ENCODE results near the gene SPHK2.
A peak's percentile ranks its signal among the peaks of the same experiment; 100 is the strongest.

SPHK2 gene

DNA sequence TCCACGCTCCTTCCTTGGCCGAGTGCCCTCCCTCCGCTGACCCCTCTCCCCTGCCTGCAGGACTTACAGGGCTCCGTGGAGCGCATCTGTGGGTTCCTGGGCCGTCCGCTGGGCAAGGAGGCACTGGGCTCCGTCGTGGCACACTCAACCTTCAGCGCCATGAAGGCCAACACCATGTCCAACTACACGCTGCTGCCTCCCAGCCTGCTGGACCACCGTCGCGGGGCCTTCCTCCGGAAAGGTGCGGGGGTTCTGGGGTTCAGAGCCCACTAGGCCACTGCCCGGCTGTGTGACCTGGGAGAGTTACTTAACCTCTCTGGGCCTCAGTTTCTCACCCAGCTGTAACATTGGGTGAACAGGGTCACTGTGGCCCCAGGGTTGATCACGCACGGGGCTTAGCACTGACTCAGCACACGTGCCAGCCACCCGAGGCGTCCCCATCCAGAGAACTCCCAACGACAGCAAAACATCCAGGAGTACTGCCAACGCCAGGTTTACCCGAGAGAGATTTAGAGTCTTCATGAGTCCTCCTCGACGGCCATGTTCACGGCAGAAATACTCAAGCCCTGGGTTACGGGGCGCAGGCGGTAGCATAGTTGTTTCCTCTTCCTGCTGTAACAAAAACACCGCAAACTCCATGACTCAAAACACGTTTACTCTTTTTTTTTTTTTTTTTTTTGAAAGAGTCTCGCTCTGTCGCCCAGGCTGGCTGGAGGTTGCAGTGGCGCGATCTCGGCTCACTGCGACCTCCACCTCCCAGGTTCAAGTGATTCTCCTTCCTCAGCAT, 22.4 kb upstream of the SPHK2 start:
- H3K4me1 Mint-ChIP-seq, result peaks cover 25% of the 10 kb centered on the region
- DNase-seq (ENCODE audit: low spot score in 2 of 2) (no peak), ATAC-seq (peak; percentile 88)
- peaks cover 37% of the 10 kb centered on the region for H3K36me3 Mint-ChIP-seq
- H3K27ac Mint-ChIP-seq, result peak overlapping the region; percentile 91
- no peaks in the 10 kb centered on the region for H3K9me3 Mint-ChIP-seq
- peak overlapping the region; percentile 73 for H3K4me3 Mint-ChIP-seq

DNA sequence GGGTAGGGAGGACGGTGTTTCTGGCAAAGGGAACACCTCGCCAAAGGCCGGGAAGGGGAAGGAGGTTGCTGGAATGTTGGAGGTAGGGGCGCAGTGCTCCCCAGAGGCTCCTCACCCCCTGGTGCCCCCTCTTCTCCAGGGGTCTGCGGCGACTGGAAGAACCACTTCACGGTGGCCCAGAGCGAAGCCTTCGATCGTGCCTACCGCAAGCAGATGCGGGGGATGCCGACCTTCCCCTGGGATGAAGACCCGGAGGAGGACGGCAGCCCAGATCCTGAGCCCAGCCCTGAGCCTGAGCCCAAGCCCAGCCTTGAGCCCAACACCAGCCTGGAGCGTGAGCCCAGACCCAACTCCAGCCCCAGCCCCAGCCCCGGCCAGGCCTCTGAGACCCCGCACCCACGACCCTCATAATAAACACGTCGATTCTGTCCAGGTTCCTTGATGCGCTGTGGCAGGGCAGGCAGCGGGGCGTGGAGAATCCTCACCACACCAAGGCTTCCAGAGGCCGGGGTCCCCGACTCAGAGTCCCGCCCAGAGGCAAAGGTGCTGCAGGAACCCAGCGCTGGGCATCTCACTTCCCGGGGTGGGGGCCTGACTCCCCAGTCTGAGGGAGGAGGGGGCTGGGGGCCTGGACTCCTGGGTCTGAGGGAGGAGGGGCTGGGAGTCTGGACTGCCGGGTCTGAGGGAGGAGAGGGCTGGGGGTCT, 20.2 kb upstream of the SPHK2 start:
- peaks cover 24% of the 10 kb centered on the region for H3K36me3 Mint-ChIP-seq
- no peaks in the 10 kb centered on the region for H3K9me3 Mint-ChIP-seq
- peak overlapping the region; percentile 56 for H3K27ac Mint-ChIP-seq
- peaks cover 12% of the 10 kb centered on the region for H3K4me1 Mint-ChIP-seq
- no peak overlapping the region for H3K4me3 Mint-ChIP-seq
- DNase-seq (ENCODE audit: low spot score in 2 of 2) (no peak), ATAC-seq (no peak)

DNA sequence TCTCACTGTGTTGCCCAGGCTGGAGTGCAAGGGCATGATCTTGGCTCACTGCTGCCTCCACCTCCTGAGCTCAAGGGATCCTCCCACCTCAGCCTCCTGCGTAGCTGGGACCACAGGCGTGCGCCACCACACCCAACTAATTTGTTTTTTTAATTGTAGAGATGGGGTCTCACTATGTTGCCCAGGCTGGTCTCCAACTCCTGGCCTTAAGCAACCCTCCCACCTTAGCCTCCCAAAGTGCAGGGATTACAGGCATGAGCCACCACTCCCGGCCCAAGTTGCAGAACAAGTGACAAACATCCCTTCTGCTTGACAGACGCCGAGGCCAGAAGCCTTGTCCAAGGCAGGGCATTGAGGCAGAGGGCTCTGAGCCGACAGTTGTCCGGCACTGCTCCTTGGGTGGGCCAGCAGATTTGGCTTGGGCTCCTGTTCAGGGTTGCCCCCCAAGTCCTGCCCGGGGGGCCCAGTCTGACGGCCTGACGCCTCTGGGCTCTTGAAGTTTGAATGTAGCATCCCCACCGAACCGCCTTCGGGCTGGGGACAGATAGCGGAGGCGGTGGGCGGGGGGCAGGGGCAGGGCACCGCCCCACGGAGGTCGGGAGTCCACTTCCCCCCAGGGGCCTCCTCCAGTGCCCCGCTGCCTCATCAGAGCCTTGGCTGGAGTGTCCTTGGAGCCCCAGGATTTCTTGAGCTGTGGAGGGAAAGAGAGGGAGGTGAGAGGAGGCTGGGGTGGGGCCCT, 18.5 kb upstream of the SPHK2 start:
- ATAC-seq, result no peak
- H3K4me1 Mint-ChIP-seq, result peaks cover 5% of the 10 kb centered on the region
- no peaks in the 10 kb centered on the region for H3K9me3 Mint-ChIP-seq
- no peak overlapping the region for H3K4me3 Mint-ChIP-seq
- H3K36me3 Mint-ChIP-seq, result peaks cover 9% of the 10 kb centered on the region
- DNase-seq (ENCODE audit: low spot score in 2 of 2), result no peak
- no peak overlapping the region for H3K27ac Mint-ChIP-seq

DNA sequence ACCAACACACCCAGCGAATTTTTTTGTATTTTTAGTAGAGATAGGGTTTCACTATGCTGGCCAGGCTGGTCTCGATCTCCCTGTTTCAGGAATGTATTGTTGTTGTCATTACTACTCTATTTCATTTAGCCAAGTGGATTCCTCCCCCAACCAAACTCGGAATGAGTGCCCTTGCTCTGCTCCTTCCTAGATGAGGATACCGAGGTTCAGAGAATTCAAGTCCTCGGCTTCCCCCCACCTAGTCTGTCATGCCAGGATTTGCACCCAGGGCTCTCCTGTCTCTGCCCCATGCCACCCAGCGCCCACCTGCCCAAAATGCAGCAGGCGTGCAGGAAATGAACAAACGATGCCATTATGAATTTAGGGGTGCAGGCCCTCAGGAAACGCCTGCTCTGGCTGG, 16.3 kb upstream of the SPHK2 start:
- no peak overlapping the region for H3K4me3 Mint-ChIP-seq
- ATAC-seq (no peak), DNase-seq (ENCODE audit: low spot score in 2 of 2) (no peak)
- H3K36me3 Mint-ChIP-seq, result no peaks in the 10 kb centered on the region
- H3K9me3 Mint-ChIP-seq, result no peaks in the 10 kb centered on the region
- H3K27ac Mint-ChIP-seq, result no peak overlapping the region
- peaks cover 5% of the 10 kb centered on the region for H3K4me1 Mint-ChIP-seq

DNA sequence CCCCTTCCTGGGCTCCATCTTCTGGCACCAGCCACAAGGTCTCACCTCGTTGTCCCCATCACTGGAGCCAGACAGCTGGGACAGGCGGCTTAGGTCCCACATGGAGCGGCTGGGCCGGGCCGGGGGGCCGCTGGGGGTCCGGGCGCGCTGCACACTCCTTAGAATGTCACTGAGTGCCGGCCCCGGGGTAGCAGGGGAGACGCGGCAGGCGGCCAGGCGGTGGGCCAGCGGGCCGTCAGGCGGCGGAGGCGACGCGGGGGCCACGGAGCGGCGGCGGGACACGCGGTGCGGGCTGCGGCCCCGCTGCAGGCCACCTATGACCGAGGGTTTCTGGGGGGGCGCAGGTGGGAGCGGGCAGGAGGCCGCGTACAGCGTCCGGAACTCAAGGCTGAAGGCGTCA, 15.9 kb upstream of the SPHK2 start:
- Mint-ChIP-seq H3K4me1 (peaks cover 4% of the 10 kb centered on the region), H3K9me3 (no peaks in the 10 kb centered on the region), H3K4me3 (no peak overlapping the region), H3K27ac (no peak overlapping the region), H3K36me3 (no peaks in the 10 kb centered on the region)
- DNase-seq (ENCODE audit: low spot score in 2 of 2), result no peak
- no peak for ATAC-seq

DNA sequence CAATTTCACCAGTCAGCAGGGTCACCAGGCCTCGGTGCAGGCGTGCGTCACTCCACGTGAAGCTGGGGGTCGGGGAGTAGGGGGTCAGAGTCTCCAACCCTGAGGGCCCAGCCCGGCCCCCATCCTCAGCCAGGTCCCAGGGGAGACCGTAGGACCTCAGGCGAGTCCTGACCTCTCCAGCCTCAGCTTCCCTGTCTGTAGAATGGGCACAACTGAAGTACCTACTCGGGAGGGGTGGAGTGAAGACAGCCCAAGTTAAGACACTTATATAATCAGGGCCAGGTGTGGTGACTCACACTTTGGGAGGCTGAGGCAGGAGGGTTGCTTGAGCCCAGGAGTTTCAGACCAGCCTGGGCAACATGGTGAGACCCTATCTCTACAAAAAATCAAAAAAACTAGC, 15.5 kb upstream of the SPHK2 start:
- no peak overlapping the region for H3K4me3 Mint-ChIP-seq
- peaks cover 3% of the 10 kb centered on the region for H3K4me1 Mint-ChIP-seq
- DNase-seq (ENCODE audit: low spot score in 2 of 2), result no peak
- H3K9me3 Mint-ChIP-seq, result no peaks in the 10 kb centered on the region
- no peaks in the 10 kb centered on the region for H3K36me3 Mint-ChIP-seq
- H3K27ac Mint-ChIP-seq, result no peak overlapping the region
- no peak for ATAC-seq

DNA sequence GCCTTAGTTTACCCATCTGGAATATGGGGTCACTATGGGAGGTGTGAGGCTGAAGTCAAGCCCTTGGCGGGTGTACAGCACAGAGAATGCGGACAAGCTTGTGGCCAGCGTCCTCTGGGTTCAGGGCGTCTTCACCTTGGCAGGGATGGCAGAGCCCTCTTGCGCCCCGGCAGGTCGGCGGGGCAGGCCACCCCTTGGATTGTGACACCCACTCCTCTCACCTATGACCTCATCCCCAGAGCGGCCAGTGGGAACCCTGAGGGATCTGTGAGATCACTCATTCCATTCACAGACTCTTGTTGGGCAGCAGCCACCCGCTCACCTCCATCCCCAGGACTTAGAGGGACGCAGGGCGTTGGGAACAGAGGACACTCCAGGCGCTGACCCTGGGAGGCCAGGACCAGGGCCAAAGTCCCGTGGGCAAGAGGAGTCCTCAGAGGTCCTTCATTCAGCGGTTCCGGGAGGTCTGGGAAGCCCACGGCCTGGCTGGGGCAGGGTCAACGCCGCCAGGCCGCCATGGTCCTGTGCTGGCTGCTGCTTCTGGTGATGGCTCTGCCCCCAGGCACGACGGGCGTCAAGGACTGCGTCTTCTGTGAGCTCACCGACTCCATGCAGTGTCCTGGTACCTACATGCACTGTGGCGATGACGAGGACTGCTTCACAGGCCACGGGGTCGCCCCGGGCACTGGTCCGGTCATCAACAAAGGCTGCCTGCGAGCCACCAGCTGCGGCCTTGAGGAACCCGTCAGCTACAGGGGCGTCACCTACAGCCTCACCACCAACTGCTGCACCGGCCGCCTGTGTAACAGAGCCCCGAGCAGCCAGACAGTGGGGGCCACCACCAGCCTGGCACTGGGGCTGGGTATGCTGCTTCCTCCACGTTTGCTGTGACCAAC, 12.6 kb upstream of the SPHK2 start, which contains the start of gene SPACA4:
TSS of gene SPACA4 (plus strand) at position 280 of the 896 bp plus-strand sequence. CDS start at position 517, 237 bp downstream.
- no peak for DNase-seq (ENCODE audit: low spot score in 2 of 2)
- no peak for ATAC-seq
- Mint-ChIP-seq H3K9me3 (no peaks in the 10 kb centered on the region), H3K27ac (no peak within 1 kb of the TSS), H3K4me3 (no peak within 1 kb of the TSS), H3K4me1 (peaks cover 5% of the 10 kb centered on the region), H3K36me3 (no peaks in the 10 kb centered on the region)

DNA sequence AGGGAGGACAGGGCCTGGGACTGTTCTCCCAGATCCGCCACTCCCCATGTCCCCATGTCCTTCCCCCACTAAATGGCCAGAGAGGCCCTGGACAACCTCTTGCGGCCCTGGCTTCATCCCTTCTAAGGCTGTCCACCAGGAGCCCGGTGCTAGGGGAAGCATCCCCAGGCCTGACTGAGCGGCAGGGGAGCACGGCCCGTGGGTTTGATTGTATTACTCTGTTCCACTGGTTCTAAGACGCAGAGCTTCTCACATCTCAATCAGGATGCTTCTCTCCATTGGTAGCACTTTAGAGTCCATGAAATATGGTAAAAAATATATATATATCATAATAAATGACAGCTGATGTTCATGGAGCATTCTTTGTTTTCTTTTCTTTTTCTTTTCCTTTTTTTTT, 11.9 kb upstream of the SPHK2 start:
- H3K27ac Mint-ChIP-seq, result no peak overlapping the region
- H3K9me3 Mint-ChIP-seq, result no peaks in the 10 kb centered on the region
- H3K4me3 Mint-ChIP-seq, result no peak overlapping the region
- H3K36me3 Mint-ChIP-seq, result peaks cover 5% of the 10 kb centered on the region
- ATAC-seq (no peak), DNase-seq (ENCODE audit: low spot score in 2 of 2) (no peak)
- H3K4me1 Mint-ChIP-seq, result peaks cover 5% of the 10 kb centered on the region

DNA sequence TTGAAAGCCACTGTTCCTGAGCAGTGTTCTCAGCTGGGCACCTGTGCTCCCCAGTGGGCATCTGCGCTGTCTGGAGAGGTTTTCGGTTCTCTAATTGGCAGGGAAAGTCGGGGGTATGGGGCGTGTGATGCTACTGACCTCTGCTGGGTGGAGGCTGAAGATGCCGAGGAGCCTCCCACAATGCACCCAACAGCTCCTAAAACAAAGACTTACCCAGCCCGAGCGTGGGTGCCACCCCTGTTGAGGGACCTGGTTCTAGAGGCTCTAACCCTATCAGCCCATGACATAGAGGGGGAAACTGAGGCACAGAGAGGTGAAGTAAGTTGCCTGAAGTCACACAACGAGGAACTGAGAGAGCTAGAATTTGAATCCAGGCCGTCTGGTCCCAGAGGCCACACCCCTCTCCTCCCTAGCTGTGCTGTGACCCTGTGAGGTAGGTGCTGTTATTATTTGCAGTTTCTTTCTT, 10.5 kb upstream of the SPHK2 start:
- ATAC-seq (peak; percentile 80), DNase-seq (ENCODE audit: low spot score in 2 of 2) (no peak)
- Mint-ChIP-seq H3K27ac (no peak overlapping the region), H3K36me3 (peaks cover 11% of the 10 kb centered on the region), H3K4me3 (no peak overlapping the region), H3K9me3 (no peaks in the 10 kb centered on the region), H3K4me1 (peaks cover 8% of the 10 kb centered on the region)

DNA sequence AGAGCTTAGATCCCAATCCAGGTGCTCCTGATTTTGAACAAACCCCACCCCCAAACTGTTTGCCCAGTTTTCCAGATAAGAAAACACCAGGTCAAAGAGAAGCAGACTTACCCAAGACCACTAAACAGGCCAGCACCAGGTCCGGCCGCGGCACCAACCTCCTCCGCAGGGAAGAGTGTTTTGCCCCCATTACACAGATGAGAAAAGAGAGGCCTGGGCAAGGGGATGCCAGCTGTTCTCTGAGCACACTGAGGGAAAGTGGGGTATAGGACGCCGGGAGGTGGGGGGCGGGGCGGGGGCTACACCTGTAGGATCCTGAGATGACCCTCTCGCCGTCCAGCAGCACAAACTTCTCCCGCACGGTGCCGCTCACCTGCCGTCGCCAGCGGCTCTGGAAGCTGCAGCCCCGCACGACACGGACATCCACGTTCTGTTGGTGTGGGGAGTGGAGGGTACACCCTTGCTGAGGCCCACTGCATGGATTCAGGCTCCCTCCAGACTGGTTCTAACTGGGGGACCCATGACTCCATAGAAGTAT, 9.7 kb upstream of the SPHK2 start:
- no peak for ATAC-seq
- peaks cover 12% of the 10 kb centered on the region for H3K4me1 Mint-ChIP-seq

DNA sequence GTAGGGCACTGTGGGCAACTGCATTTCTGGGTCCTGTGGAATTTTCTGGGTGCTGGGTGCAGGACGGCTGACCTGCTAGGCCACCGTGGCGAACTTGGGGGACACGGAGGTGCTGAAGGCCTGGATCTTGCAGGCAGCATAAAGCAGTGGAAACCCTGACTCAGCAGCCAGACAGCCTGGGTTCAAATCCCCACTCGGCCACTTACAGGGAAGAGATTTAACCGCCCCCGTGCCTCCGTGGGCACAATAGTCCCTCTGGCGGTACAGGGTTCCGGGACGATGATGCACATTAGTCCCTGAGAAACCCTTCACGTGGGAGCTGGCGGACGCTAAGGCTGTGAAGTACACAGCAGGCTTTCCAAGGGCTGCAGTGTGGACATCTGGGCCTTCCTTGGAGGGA, 7.4 kb upstream of the SPHK2 start:
- Mint-ChIP-seq H3K9me3 (no peaks in the 10 kb centered on the region), H3K4me3 (no peak overlapping the region)

More for the DNA sequence above, 9.7 kb upstream of the SPHK2 start:
- no peak for DNase-seq (ENCODE audit: low spot score in 2 of 2)
- H3K27ac Mint-ChIP-seq, result no peak overlapping the region
- no peak overlapping the region for H3K4me3 Mint-ChIP-seq
- H3K36me3 Mint-ChIP-seq, result peaks cover 19% of the 10 kb centered on the region
- H3K9me3 Mint-ChIP-seq, result no peaks in the 10 kb centered on the region

DNA sequence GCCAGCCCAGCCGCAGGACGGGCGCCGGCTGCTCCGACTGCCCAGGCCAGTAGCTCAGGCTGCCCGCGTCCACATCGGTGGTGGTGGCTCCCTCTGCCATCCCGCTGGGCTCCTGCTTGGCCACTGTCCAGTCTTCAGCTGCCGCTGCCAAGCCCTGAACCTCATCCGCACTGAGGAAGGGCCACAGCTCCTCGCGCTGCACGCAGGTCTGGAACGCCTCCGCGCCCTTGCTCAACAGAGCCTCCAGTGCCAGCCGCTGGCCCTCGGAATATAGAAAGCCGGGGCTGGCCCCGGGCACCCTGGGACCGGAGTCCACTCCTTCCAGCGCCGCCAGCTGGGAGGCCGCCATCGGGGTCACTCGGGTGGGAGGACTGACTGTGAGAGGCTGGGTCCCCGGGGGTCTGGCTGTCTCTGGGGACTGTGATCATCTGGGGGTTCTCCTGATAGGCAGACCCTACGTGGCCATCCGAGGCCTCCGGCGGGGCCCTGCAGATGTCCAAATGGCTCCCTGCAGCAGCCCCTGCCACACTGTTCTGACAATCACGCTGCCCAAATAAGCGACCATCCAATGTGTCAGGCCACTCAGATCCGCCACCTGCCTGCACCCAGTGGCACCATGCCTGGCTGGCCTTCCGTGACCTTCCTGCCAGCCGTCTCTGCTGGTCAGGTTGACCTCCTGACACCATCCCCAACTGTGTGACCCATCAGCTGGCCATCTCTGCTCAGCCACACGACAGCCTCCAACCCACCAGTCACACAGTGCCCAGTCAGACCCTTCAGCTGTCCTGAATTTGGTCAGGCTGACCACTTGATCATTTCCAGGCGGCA, 6.1 kb upstream of the SPHK2 start:
- DNase-seq (ENCODE audit: low spot score in 2 of 2), result no peak
- Mint-ChIP-seq H3K4me1 (peaks cover 42% of the 10 kb centered on the region), H3K27ac (peak overlapping the region; percentile 99), H3K4me3 (peak overlapping the region; percentile 14), H3K9me3 (no peaks in the 10 kb centered on the region), H3K36me3 (peaks cover 55% of the 10 kb centered on the region)
- ATAC-seq, result peak; percentile 1

More for the DNA sequence above, 7.4 kb upstream of the SPHK2 start:
- H3K4me1 Mint-ChIP-seq, result peaks cover 29% of the 10 kb centered on the region
- H3K36me3 Mint-ChIP-seq, result peaks cover 42% of the 10 kb centered on the region
- no peak for DNase-seq (ENCODE audit: low spot score in 2 of 2)
- H3K27ac Mint-ChIP-seq, result peak overlapping the region; percentile 73
- ATAC-seq, result no peak

DNA sequence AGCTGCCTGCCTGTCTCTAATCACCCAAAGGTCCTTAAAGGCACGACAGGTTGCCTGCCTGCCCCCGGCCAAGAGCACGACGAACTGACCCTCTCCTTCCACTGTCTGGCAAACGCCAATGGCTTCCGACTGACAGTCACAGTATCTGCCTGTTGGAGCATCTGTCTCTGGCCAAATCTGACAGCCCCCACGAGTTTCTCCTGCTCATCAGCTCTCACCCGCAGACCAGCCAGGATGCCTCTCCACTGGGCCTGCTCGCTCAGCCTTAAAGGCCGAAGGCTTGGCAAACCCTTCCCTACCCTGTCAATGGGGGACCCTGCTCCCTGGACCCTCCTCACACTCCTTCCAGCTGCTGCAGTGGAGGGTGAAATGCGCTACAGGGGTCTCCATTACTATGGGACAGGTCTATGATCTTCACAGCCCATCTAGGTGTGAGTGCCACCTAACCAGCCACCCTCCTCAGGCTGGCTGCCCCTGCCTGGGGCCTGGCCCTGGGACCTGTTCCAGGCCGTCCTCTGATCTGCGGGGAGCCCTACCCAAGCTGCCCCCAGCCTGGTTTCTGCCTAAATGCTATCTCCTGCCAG, 5.4 kb upstream of the SPHK2 start:
- ATAC-seq (peak; percentile 2), DNase-seq (ENCODE audit: low spot score in 2 of 2) (no peak)
- Mint-ChIP-seq H3K4me3 (peak overlapping the region; percentile 14), H3K27ac (peak overlapping the region; percentile 99), H3K9me3 (no peaks in the 10 kb centered on the region), H3K36me3 (peaks cover 62% of the 10 kb centered on the region), H3K4me1 (peaks cover 46% of the 10 kb centered on the region)

Measured in stimulated activated effector memory CD8-positive, alpha-beta T cell treated with anti-CD3 and anti-CD28 coated beads, Interleukin-12 subunit alpha, Interleukin-12 subunit beta, amount 100 ng/mL, for 72 hours (primary cell).